Caco-2 (cell line): ENCODE data around the gene SMAD5. TPM values are rescaled to one million over a fixed set of nuclear protein-coding genes. Genes with fewer than 3 reads are reported as not detected.

Source experiments
- BruUV-seq: library from RNA; stranded (reverse); fragments of 400-500 nt; replicated peaks from 2 replicates; lab custom pipeline; 2021; lab: Mats Ljungman, UMichigan
- CTCF ChIA-PET: fragments of 300-600 bp; sonication (Branson Sonifier 250); formaldehyde crosslinking; loops from one replicate; lab custom pipeline; 2022; ENCODE audit warnings: antibody characterized with exemption; lab: Charles Lee
- POLR2A ChIA-PET: fragments of 300-600 bp; sonication (Branson Sonifier 250); formaldehyde crosslinking; loops from one replicate; lab custom pipeline; 2022; ENCODE audit warnings: antibody characterized with exemption; lab: Charles Lee
- DNase-seq, 2 experiments: peaks; one replicate each; pipeline versions ENCODE4 v3.0.0 to v3.0.0-alpha.2; 2020 to 2022
- H3K27me3 ChIP-seq: replicated peaks from 2 replicates; pipeline ENCODE4 v1.6.0; 2011; ENCODE audit warnings: low read length; ENCODE audit not compliant: control insufficient read depth, insufficient read depth
- H3K36me3 ChIP-seq: 2 replicates; pipeline ENCODE4 v1.5.1; 2011; ENCODE audit warnings: low read length; ENCODE audit not compliant: control insufficient read depth, insufficient read depth
- H3K4me1 ChIP-seq: fragments of 250-450 bp; sonication (Bioruptor Pico); 2 replicates; pipeline ENCODE4 v1.5.1; 2020; ENCODE audit warnings: mild to moderate bottlenecking
- H3K4me3 ChIP-seq: 2 replicates; pipeline ENCODE4 v1.5.1; 2011; ENCODE audit warnings: low read depth, mild to moderate bottlenecking, control low read depth, low read length
- H3K9me3 ChIP-seq: fragments of 250-450 bp; sonication (Bioruptor Pico); 2 replicates; pipeline ENCODE4 v1.5.1; 2020; ENCODE audit warnings: mild to moderate bottlenecking, moderate library complexity
- H3K27ac Mint-ChIP-seq: one replicate; pipeline ENCODE4 v1.8.0; 2022; ENCODE audit warnings: mixed read lengths; ENCODE audit not compliant: unreplicated experiment
- H3K27me3 Mint-ChIP-seq: one replicate; pipeline ENCODE4 v1.8.0; 2022; ENCODE audit warnings: mixed read lengths; ENCODE audit not compliant: insufficient read depth, unreplicated experiment
- H3K36me3 Mint-ChIP-seq: one replicate; pipeline ENCODE4 v1.8.0; 2022; ENCODE audit warnings: mild to moderate bottlenecking, mixed read lengths; ENCODE audit not compliant: insufficient read depth, unreplicated experiment
- H3K4me1 Mint-ChIP-seq: one replicate; pipeline ENCODE4 v1.8.0; 2022; ENCODE audit warnings: low read depth, mixed read lengths; ENCODE audit not compliant: unreplicated experiment
- H3K4me3 Mint-ChIP-seq: one replicate; pipeline ENCODE4 v1.8.0; 2022; ENCODE audit warnings: mild to moderate bottlenecking, moderate library complexity, mixed read lengths; ENCODE audit not compliant: unreplicated experiment
- H3K9me3 Mint-ChIP-seq: one replicate; pipeline ENCODE4 v1.8.0; 2022; ENCODE audit warnings: mixed read lengths; ENCODE audit not compliant: unreplicated experiment
- intact Hi-C: fragments of 100-400 bp; cut with micrococcal nuclease; formaldehyde crosslinking; loops from one replicate; pipeline ENCODE4 v1.10.0; 2022; ENCODE audit not compliant: unreplicated experiment
- total RNA-seq: library from RNA; stranded (reverse); gene quantifications from 2 replicates; pipeline ENCODE4 v1.2.3, GENCODE V29; 2022
- TF ChIP-seq, protein P1 (sequence below), 2 experiments: fragments of 200-600 bp in 1 of 2; IDR thresholded peaks; 1 replicate in 1 of 2; 2 replicates in 1 of 2; pipeline versions ENCODE4 v1.5.1 to v1.8.0; 2011 to 2022; ENCODE audit warnings: antibody characterized with exemption in 1 of 2, control low read depth in 1 of 2, inconsistent platforms in 1 of 2, low read depth in 1 of 2, low read length in 1 of 2, mild to moderate bottlenecking in 1 of 2, moderate library complexity in 1 of 2; ENCODE audit not compliant: insufficient read depth in 1 of 2, severe bottlenecking in 1 of 2, unreplicated experiment in 1 of 2

SMAD5 gene
- total RNA-seq, 1 experiment from 2014 or later = 142 TPM

DNA sequence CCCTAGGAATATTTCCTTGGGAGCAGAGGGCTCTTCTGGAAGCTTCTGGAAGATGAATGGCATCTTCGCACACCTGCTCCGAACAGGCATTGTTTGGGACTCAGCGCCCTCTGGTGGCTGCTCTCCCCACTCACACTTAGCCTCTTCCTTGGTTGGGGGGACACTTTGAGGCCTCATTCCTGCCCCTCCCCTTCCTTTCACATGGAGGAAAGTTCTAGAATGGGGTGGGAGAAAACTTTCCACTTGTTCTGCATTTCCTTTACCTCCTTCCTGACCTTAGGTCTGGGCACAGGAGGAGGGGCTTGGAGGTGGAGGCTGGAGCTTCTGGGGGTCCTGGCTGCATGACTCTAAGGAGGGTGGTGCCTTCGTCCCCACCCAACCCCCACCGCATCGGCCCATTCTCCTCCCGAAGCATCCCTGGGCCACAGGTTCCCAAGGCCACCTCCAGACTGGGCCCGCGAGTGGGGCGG is 79.6 kb downstream of the SMAD5 start:
- BruUV-seq = no TSS peak

DNA sequence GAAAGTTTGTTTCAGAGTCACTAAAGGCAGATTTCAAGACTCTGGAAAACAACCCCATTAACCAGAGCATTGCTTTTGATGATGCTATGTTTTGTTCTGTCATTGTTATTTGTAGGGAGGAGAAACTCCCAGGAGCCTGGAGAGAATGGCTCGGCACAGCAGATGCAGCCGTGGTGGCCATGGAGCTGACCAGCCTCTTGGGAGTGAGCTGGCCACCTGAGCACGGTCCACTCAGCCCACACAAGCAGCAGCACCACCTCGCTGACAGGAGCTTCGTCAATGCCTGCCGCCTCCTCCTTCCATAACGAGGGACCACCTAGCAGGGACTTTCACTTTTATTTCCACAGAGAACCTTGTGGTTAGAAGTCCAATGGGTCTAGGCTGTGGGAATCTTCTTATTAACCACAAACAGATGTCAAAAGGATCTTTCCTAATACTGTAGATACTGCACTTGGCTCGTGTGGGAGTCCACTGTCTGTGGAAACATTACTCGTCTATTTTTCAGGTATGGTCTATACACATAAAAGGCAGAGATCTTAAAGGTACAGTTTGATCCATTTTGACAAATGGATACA is 81.4 kb downstream of the SMAD5 start:
- POLR2A ChIA-PET = no interaction called here
- BruUV-seq = no TSS peak
- Histone ChIP-seq H3K9me3 (no peaks in the 10 kb centered on the region), H3K4me3 (no peak overlapping the region), H3K27me3 (no peaks in the 10 kb centered on the region), H3K4me1 (no peaks in the 10 kb centered on the region), H3K36me3 (no peaks in the 10 kb centered on the region)
- no peak for DNase-seq
- Mint-ChIP-seq H3K9me3 (no peaks in the 10 kb centered on the region), H3K4me3 (no peak overlapping the region), H3K27ac (no peak overlapping the region), H3K27me3 (no peaks in the 10 kb centered on the region), H3K36me3 (peaks cover 4% of the 10 kb centered on the region), H3K4me1 (no peaks in the 10 kb centered on the region)
- TF ChIP-seq, protein P1, sequence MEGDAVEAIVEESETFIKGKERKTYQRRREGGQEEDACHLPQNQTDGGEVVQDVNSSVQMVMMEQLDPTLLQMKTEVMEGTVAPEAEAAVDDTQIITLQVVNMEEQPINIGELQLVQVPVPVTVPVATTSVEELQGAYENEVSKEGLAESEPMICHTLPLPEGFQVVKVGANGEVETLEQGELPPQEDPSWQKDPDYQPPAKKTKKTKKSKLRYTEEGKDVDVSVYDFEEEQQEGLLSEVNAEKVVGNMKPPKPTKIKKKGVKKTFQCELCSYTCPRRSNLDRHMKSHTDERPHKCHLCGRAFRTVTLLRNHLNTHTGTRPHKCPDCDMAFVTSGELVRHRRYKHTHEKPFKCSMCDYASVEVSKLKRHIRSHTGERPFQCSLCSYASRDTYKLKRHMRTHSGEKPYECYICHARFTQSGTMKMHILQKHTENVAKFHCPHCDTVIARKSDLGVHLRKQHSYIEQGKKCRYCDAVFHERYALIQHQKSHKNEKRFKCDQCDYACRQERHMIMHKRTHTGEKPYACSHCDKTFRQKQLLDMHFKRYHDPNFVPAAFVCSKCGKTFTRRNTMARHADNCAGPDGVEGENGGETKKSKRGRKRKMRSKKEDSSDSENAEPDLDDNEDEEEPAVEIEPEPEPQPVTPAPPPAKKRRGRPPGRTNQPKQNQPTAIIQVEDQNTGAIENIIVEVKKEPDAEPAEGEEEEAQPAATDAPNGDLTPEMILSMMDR (IDR thresholded peaks at IDR 0.05; ENCODE audit: insufficient read depth in 1 of 2, low read depth in 1 of 2, low read length in 1 of 2, severe bottlenecking in 1 of 2, unreplicated experiment in 1 of 2) = no peak
- intact Hi-C loops = loop anchor here (2.0 kb wide), 2 partner anchors 39 to 661 kb away; no protein-coding TSS in a partner anchor
- CTCF ChIA-PET = no interaction called here

More for the DNA sequence above, 79.6 kb downstream of the SMAD5 start:
- no peak overlapping the region for H3K4me3 Mint-ChIP-seq
- peak; percentile 68 to 70 for DNase-seq
- CTCF ChIA-PET = interaction anchor here (1.0 to 1.6 kb wide), 4 partner anchors 145 to 324 kb away, joined by 3 to 8 read pairs (median 4); no protein-coding TSS in a partner anchor
- Histone ChIP-seq H3K4me3 (no peak overlapping the region), H3K27me3 (no peaks in the 10 kb centered on the region), H3K9me3 (no peaks in the 10 kb centered on the region), H3K4me1 (no peaks in the 10 kb centered on the region), H3K36me3 (no peaks in the 10 kb centered on the region)
- no peaks in the 10 kb centered on the region for H3K9me3 Mint-ChIP-seq
- H3K27me3 Mint-ChIP-seq = no peaks in the 10 kb centered on the region
- H3K4me1 Mint-ChIP-seq = no peaks in the 10 kb centered on the region
- H3K27ac Mint-ChIP-seq = no peak overlapping the region
- H3K36me3 Mint-ChIP-seq = peaks cover 4% of the 10 kb centered on the region
- POLR2A ChIA-PET = no interaction called here
- intact Hi-C loops = loop anchor here (1.0 to 2.0 kb wide), 5 partner anchors 37 to 659 kb away; no protein-coding TSS in a partner anchor
- TF ChIP-seq, protein P1 (IDR thresholded peaks at IDR 0.05; ENCODE audit: insufficient read depth in 1 of 2, low read depth in 1 of 2, low read length in 1 of 2, severe bottlenecking in 1 of 2, unreplicated experiment in 1 of 2) = peak; percentile 93 to 94

DNA sequence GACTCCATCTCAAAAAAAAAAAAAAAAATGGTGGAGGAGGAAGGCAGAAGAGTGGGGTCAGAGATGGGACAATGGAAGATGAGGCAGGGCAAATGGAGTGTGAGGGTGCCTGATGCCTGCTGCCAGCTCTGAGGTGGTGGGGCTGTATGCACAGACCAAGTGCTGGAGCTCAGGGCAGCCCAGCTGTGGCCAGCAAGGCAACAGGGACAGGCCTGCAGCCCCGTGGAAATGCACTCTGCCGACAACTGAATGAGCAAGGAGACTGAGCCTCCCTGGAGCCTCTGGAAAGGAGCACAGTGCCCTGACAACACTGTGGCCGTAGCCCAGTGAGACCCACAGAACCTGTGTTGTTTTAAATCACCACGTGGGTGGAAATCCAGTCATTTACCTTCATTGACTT is 83.2 kb downstream of the SMAD5 start:
- BruUV-seq = no TSS peak
- CTCF ChIA-PET = no interaction called here

More for the DNA sequence above, 83.2 kb downstream of the SMAD5 start:
- Histone ChIP-seq H3K27me3 (no peaks in the 10 kb centered on the region), H3K4me1 (no peaks in the 10 kb centered on the region), H3K4me3 (no peak overlapping the region), H3K36me3 (no peaks in the 10 kb centered on the region), H3K9me3 (peaks cover 12% of the 10 kb centered on the region)
- POLR2A ChIA-PET = no interaction called here
- no peak for DNase-seq
- intact Hi-C loops = no loop called here
- H3K4me3 Mint-ChIP-seq = no peak overlapping the region
- H3K27ac Mint-ChIP-seq = no peak overlapping the region
- peaks cover 4% of the 10 kb centered on the region for H3K36me3 Mint-ChIP-seq
- no peaks in the 10 kb centered on the region for H3K4me1 Mint-ChIP-seq
- no peaks in the 10 kb centered on the region for H3K27me3 Mint-ChIP-seq
- TF ChIP-seq, protein P1 (IDR thresholded peaks at IDR 0.05; ENCODE audit: insufficient read depth in 1 of 2, low read depth in 1 of 2, low read length in 1 of 2, severe bottlenecking in 1 of 2, unreplicated experiment in 1 of 2) = no peak
- H3K9me3 Mint-ChIP-seq = peaks cover 9% of the 10 kb centered on the region
